ENCODE measurements around the gene ARMC6. TPM values are rescaled to one million over a fixed set of nuclear protein-coding genes. Genes with fewer than 3 reads are reported as not detected.

The ARMC6 gene
- total RNA-seq, 1 experiment from 2014 or later: 82.6 TPM

- no peak for DNase-seq (ENCODE audit: low read depth)
These were observed 74.3 kb downstream of the ARMC6 start for GRCh38 chr19:19107654-19108053.

Other genes with a start within 250 kb of the ARMC6 start
- gene COMP, start 242.3 kb upstream of the ARMC6 start, total RNA-seq (2014; rRNA removed; shearing (Covaris generic)): not detected in 2 replicates
- gene UPF1, start 201.6 kb upstream of the ARMC6 start, total RNA-seq (2014; rRNA removed; shearing (Covaris generic)): 100 and 121 TPM in 2 replicates
- gene CERS1, start 137.4 kb upstream of the ARMC6 start, total RNA-seq (2014; rRNA removed; shearing (Covaris generic)): 0.45 TPM in 1 of 2 replicates, not detected in the other
- gene COPE, start 114.2 kb upstream of the ARMC6 start, total RNA-seq (2014; rRNA removed; shearing (Covaris generic)): 470 and 520 TPM in 2 replicates
- gene DDX49, start 113.9 kb upstream of the ARMC6 start, total RNA-seq (2014; rRNA removed; shearing (Covaris generic)): 126 and 145 TPM in 2 replicates
- 30.8 and 32.9 TPM in 2 replicates for gene HOMER3, start 92.4 kb upstream of the ARMC6 start, total RNA-seq (2014; rRNA removed; shearing (Covaris generic))
- 31.9 and 33.5 TPM in 2 replicates for gene SUGP2, start 86 bp upstream of the ARMC6 start, total RNA-seq (2014; rRNA removed; shearing (Covaris generic))
- 1.3 and 6.2 TPM in 2 replicates for gene SLC25A42, start 30.4 kb downstream of the ARMC6 start, total RNA-seq (2014; rRNA removed; shearing (Covaris generic))
- 26.7 and 35.8 TPM in 2 replicates for gene TMEM161A, start 104.9 kb downstream of the ARMC6 start, total RNA-seq (2014; rRNA removed; shearing (Covaris generic))
- gene MEF2B, start 136.7 kb downstream of the ARMC6 start, total RNA-seq (2014; rRNA removed; shearing (Covaris generic)): 0.06 TPM in 1 of 2 replicates, not detected in the other
- gene BORCS8, start 158.5 kb downstream of the ARMC6 start, total RNA-seq (2014; rRNA removed; shearing (Covaris generic)): 7.8 and 18.7 TPM in 2 replicates
- 87.1 and 109 TPM in 2 replicates for gene RFXANK, start 158.7 kb downstream of the ARMC6 start, total RNA-seq (2014; rRNA removed; shearing (Covaris generic))
- gene NR2C2AP, start 169.8 kb downstream of the ARMC6 start, total RNA-seq (2014; rRNA removed; shearing (Covaris generic)): 25.1 and 31.3 TPM in 2 replicates
- 0.06 TPM in 1 of 2 replicates, not detected in the other for gene NCAN, start 178.4 kb downstream of the ARMC6 start, total RNA-seq (2014; rRNA removed; shearing (Covaris generic))
- gene TM6SF2, start 239.7 kb downstream of the ARMC6 start, total RNA-seq (2014; rRNA removed; shearing (Covaris generic)): not detected in 2 replicates

All from Daoy (cell line).